ENCODE results near the gene SIK1.

- TF ChIP-seq POLR2AphosphoS5 (IDR thresholded peaks at IDR 0.05; ENCODE audit: borderline replicate concordance, low read depth, low read length) (no peak), EZH2 (IDR thresholded peaks at IDR 0.05) (no peak)
Measured at GRCh38 chr21:43372663-43373361, 54.1 kb downstream of the SIK1 start.

Measured in SK-N-MC (cell line).